HG02678 (cell line): ENCODE data around the gene KLHL17.
"Not testable (repeated sequence)": the region's sequence is repeated elsewhere in the genome, so short reads cannot be mapped to it uniquely, and the experiment has no call there.

ENCODE experiments used
- ATAC-seq: cut with Tn5 transposase; IDR thresholded peaks from one replicate; pipeline ENCODE4 v1.9.1; 2021; ENCODE audit warnings: mild to moderate bottlenecking, moderate library complexity; ENCODE audit not compliant: unreplicated experiment

Gene KLHL17

GRCh38 chr1:997713-997992 is 37.3 kb downstream of the KLHL17 start:
- no peak for ATAC-seq

DNA sequence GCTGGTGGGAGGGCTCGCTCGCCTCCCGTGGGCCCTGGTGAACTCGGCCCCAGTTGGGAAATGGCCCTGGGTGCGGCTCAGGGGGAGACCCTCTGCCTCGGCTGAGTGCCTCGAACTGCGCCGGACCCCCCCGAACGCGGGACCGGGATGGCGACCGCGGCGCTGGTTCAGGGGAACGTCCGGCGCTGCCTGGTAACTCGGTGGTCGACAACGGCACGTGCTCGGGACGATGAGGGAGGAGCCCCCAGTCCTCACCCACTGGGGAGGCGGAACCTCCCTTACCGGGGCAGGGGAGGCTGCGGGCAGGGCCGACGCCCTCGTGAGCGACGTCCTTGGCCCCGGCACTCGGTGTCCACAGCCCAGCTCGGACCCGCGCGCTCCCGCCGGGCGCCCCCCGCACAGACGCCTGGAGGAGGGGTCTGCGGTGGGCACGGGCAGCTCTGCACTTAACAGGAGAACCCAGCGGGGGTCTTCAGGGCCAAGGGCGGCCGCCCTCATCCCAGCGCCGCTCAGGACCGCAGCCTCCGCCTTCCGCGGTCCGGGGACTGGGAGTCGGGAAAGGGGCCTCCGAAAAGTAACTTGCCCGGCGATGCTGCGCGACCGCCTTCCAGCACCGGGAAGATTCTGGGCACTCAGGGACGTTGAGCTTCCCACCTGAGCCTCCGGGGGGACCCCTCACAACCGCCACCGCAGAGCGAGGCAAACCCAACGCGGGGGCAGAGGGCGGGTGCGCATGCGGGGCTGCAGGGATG is 37.8 kb downstream of the KLHL17 start:
- no peak for ATAC-seq

- ATAC-seq: no peak
These were observed 38.3 kb downstream of the KLHL17 start for GRCh38 chr1:998745-998994.

DNA sequence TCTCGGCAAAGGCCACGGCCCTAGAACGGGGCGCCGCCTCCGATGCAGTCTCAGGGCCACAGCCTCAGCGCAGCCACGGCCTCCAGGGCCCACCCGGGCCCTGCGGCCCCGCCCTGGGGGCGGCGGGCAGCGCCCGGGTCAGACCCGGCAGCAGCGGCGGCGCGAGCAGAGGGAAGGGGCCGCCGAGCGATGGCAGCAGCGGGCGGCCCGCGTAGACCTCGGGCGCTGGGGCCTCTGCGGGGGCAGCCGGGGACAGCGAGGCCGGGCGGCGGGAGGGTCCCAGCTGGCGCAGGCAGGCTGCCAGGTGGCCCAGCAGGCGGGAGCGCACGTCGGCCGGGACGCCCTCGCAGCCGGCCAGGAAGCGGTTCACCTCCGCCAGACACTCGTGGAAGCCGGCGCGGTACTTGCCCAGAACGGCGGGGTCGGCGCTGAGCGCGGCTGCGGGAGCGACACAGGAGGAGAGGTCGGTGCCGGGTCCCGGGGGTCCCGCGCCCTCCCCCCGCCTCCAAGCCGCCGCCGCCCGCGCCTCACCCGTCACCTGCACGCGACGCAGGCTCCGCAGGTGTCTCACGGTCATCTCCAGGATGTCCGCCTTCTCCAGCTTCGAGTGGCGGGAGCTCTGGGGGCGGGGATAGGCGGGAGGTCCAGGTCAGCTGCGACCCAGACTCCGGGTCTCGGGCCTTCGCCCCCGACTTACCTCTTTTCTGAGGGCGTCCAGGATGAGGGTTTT is 38.8 kb downstream of the KLHL17 start:
- no peak for ATAC-seq

- peak; percentile 54 for ATAC-seq
These were observed 39.5 kb downstream of the KLHL17 start, which contains the start of gene HES4 for GRCh38 chr1:999725-1000356. Gene HES4, minus strand, starts transcription at chr1:1000097. Its CDS starts 124 bp downstream, at chr1:999973.

GRCh38 chr1:1000357-1001056 is 40.1 kb downstream of the KLHL17 start:
- peak; percentile 20 for ATAC-seq

DNA sequence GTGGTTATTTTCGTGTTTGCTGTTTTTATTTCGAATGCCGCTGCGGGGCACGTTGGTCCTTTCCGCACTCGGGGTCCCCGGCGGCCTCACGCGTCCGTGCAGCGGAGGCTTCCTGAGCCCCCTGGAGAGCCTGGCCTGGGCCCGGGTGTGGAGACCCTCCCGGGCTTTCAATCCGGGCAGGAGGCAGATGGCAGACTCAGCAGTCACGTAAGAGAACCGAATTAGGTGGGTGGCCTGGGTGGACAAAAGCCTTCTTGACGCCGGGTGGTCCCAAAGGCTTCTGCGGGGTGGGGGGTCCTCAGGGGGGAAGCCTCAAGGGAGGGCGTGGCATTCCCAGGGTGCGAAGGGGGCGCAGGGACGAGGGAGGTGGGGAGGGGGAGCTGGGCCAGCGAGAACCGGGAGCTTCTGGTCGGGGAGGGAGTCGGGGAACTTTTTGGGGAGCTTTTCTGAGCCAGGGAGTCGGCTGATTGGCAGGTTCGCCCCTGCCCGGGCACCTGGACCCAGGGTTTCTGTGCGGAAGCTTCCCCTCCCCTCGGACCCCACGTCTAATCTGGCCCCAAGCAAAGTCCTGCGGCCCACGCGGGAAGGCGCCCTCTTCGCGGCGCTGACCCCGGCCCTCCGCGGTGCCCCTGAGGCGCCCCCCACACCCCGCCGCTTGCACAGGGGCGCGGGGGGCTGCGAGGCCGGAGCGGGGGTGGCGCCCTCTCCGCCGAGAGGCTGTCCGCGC is 40.8 kb downstream of the KLHL17 start:
- no peak for ATAC-seq

- no peak for ATAC-seq
These were observed 43.4 kb downstream of the KLHL17 start for GRCh38 chr1:1003618-1004419.

DNA sequence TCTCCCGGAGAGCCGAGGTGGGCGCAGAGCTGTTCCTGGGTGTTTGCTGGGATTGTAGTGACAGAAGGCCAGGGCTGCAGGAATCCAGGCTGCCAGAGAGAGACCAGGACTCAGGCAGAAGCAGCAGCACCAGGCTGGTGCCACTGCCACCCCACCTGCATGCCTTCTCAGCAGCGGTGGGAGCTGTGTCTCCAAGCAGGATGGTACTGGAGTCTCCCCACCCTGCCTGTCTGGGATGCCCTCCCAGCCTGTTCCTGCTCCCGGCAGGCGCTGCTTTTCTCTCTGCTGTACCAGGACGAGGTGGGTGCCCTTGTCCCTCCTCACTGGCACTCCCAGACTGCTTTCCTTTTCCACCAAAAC is 44.0 kb downstream of the KLHL17 start:
- ATAC-seq: no peak

DNA sequence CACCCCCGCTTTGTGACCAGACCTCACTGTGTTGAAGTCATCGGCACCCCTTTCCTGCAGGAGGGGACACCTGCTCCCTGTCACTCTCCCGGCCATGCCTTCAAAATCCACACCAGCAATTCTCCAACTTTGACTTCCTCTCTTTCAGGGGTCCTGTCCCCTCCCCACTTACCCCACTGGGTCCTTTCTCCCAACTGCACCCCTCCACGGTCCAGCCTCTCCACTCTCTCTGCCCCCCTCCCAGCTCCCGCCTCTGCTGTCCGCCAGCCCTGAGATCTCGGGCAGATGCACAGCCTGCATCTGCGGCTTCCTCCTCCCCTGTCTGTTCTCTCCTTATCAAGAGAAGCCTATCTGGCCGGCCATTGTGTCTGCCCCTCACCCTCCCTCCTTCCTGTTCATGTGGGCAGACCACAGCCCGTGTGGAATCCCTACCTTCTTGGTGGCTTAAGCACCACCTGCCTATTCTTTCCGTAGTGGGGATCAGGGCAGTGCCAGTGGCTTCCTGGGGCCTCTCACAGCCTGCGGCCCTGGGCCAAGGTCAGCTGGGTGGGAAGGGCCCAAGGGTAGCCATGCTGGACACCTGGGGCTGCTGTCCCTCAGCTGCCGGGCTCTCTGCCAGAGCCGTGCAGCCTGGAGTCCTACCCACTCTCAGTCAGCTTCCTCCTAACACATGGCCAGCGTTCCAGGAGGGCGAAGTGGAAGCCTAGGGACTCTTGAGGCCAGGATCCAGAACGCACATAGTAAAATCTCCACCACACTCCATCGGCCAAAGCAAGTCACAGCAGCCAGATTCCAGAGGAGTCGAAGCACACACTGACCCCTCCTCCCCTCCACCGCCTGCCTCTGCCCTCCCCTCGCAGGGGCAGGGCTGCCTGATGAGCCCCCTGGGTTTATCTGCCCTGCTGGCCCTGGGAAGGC is 44.7 kb downstream of the KLHL17 start:
- ATAC-seq: no peak

DNA sequence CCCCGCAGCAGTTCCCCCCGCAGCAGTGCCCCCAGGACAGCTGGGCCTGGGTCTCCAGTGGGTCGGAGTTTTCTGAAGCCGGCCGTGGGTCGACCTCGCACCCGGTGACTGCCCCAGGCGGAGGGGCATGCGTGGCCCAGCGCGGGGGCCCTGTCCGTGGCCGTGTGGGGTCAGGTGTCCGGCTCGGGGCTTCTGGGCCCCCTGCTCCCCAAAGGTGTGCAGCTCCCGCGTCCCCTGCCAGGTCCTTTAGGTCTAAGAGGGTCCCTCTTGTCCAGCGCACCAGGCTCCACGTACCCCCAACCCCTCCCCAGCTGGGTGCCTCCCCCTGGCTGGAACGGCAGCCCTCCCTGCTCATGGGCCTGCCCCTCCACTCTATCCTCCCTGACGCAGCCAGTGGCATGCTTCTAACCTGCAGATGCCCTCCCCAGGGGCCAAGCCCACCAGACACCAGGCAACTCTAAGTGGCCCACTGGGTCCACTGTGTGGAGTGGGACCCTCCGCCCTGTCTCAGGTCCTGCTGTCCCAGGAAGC is 45.5 kb downstream of the KLHL17 start:
- no peak for ATAC-seq

GRCh38 chr1:1006305-1007159 is 46.1 kb downstream of the KLHL17 start:
- ATAC-seq: no peak

DNA sequence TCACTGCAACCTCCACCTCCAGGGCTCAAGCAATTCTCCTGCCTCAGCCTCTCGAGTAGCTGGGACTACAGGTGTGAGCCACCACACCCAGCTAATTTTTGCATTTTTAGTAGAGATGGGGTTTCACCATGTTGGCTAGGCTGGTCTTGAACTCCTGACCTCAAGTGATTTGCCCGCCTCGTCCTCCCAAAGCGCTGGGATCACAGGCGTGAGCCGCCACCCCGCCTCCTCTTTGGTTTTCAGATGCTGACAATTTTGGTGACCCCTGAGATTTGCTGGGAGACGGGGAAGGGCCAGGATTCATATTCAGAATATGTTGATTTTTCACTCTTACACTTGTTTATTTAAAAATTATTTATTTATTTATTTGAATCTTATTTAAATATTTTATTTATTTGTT is 49.7 kb downstream of the KLHL17 start:
- not testable (repeated sequence) for ATAC-seq

- no peak for ATAC-seq
These were observed 51.1 kb downstream of the KLHL17 start for GRCh38 chr1:1011396-1011949.

- ATAC-seq: not testable (repeated sequence)
These were observed 52.3 kb downstream of the KLHL17 start for GRCh38 chr1:1012736-1013104.

DNA sequence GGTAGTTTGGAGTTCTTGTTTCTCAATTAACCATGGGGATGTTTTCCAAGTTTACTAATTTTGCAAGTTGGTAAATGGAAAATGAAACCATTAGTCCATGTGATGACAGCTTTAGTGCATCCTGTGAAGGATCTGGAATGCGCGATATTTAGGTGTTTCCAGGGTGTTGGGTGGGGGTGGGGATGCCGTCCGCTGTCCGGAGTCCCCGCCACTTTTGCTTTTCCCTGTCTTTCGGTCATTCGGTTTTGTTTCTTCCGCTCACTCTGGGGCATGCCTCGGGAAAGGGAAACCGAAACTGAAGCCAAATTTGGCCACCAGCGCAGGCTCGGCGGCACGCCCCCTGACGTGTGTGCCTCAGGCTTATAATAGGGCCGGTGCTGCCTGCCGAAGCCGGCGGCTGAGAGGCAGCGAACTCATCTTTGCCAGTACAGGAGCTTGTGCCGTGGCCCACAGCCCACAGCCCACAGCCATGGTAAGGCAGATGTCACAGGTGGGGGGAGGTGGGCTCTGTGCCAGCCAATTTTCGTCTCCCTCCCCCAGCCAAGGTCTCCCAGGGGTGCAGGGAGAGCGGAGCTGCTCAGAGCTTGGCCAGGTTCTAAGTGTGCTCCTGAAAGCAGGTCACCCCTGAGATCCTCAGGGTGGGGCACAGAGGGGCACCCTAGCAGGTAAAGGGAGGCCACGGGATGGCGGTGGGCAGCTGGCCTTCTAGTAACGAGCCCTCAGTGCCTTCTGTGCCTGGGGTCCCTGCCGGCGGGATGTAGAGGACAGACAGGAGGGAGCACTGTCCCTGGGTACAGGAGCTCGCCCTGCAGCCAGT is 52.9 kb downstream of the KLHL17 start, which contains the start of gene ISG15:
Gene ISG15, plus strand, starts transcription at position 393 of the 817 bp plus-strand sequence. Its CDS starts 77 bp downstream, at position 470.
- peak; percentile 81 for ATAC-seq
